ENCODE measurements around the gene KCNQ1OT1. TPM values are rescaled to one million over a fixed set of nuclear protein-coding genes. Genes with fewer than 3 reads are reported as not detected.

The KCNQ1OT1 gene
- total and polyA plus RNA-seq, 2 of the 4 experiments (the other 2 are of a cell fraction) = 0.14 to 2.0 TPM

- Histone ChIP-seq H2BK5ac (ENCODE audit: low read depth, low read length, poor library complexity, severe bottlenecking) (no peak overlapping the region), H3K4me2 (ENCODE audit: low read depth, low read length) (no peak overlapping the region), H3K9ac (ENCODE audit: low read depth, low read length) (no peak overlapping the region), H3K27me3 (ENCODE audit: control insufficient read depth, insufficient read depth, low read length) (peaks cover 14% of the 10 kb centered on the region; the same call in 1 of the 2 replicates), H4K8ac (ENCODE audit: low read depth in 2 of 2, low read length in 2 of 2) (no peak overlapping the region), H3K56ac (ENCODE audit: extremely low read depth, insufficient read depth, low read length) (no peak overlapping the region), H3K36me3 (ENCODE audit: control insufficient read depth, insufficient read depth, low read length) (no peaks in the 10 kb centered on the region), H3K27ac (ENCODE audit: insufficient read depth, low read length) (no peak overlapping the region), H3K4me3 (ENCODE audit: insufficient read depth, low read depth, low read length) (no peak overlapping the region), H3K79me1 (ENCODE audit: low read depth in 1 of 2, low read length in 2 of 2) (no peaks in the 10 kb centered on the region), H2BK20ac (ENCODE audit: low read depth, low read length) (no peak overlapping the region), H2BK15ac (ENCODE audit: low read depth, low read length) (no peak overlapping the region), H3K14ac (replicated peaks; ENCODE audit: low read depth, low read length) (no peak overlapping the region), H4K20me1 (ENCODE audit: insufficient read depth, low read length) (no peaks in the 10 kb centered on the region), H2BK120ac (ENCODE audit: low read depth, low read length) (no peak overlapping the region), H3K18ac (ENCODE audit: low read depth, low read length) (no peak overlapping the region), H2AK5ac (ENCODE audit: low read depth, low read length) (no peak overlapping the region), H3K23ac (ENCODE audit: low read depth, low read length) (no peak overlapping the region), H3K9me1 (ENCODE audit: insufficient read depth, low read length) (no peaks in the 10 kb centered on the region; the same call in 1 of the 2 replicates), H2AK9ac (replicated peaks; ENCODE audit: low read depth, low read length, poor library complexity) (no peak overlapping the region), H4K91ac (ENCODE audit: insufficient read depth, low read depth, low read length) (no peak overlapping the region), H3K4me1 (ENCODE audit: control insufficient read depth, insufficient read depth, low read length) (no peaks in the 10 kb centered on the region), H2AFZ (replicated peaks; ENCODE audit: low read length, poor library complexity) (no peak overlapping the region), H4K5ac (ENCODE audit: low read depth, low read length) (no peak overlapping the region), H3K9me3 (ENCODE audit: control insufficient read depth, insufficient read depth, low read length) (no peaks in the 10 kb centered on the region), H3K4ac (ENCODE audit: low read depth, low read length) (no peak overlapping the region)
- intact Hi-C loops (cut with micrococcal nuclease) = no loop called here
- POLR2A ChIA-PET (ENCODE audit: unreplicated experiment) = no interaction called here
- no peak for TF ChIP-seq SMC3 (IDR thresholded peaks at IDR 0.05; ENCODE audit: low read depth, low read length)
- TF ChIP-seq MAFK (IDR thresholded peaks at IDR 0.05; ENCODE audit: low read depth, low read length) = no peak
- TF ChIP-seq RAD21 (IDR thresholded peaks at IDR 0.05; ENCODE audit: low read length) = no peak
- TF ChIP-seq POLR2A (IDR thresholded peaks at IDR 0.05; ENCODE audit: low read depth, low read length) = no peak
- TF ChIP-seq MAZ (IDR thresholded peaks at IDR 0.05; ENCODE audit: borderline replicate concordance, low read depth, low read length) = no peak
- no peak for TF ChIP-seq FOS (IDR thresholded peaks at IDR 0.05; ENCODE audit: low read depth, low read length)
- no peak for TF ChIP-seq MXI1 (IDR thresholded peaks at IDR 0.05; ENCODE audit: borderline replicate concordance, low read depth, low read length)
- no peak for TF ChIP-seq RFX5 (IDR thresholded peaks at IDR 0.05; ENCODE audit: low read depth, low read length)
- no peak for TF ChIP-seq BHLHE40 (IDR thresholded peaks at IDR 0.05; ENCODE audit: low read depth, low read length)
- TF ChIP-seq NFE2L2 (IDR thresholded peaks at IDR 0.05; ENCODE audit: low read depth, low read length) = no peak
- TF ChIP-seq USF2 (IDR thresholded peaks at IDR 0.05; ENCODE audit: low read depth, low read length) = no peak
- no peak for TF ChIP-seq RCOR1 (IDR thresholded peaks at IDR 0.05; ENCODE audit: insufficient replicate concordance, low read length)
- WGBS, 2 experiments (ENCODE audit: extremely low coverage in 2 of 2, insufficient read length in 1 of 2) = 59% methylated on average over 6 of the region's 12 CpGs; no CpG with 5 or more reads in 1 of the 2 experiments
- dilution Hi-C loops (cut with HindIII; ENCODE audit: low sequenced_read_pairs, unreplicated experiment) = no loop called here
- in situ Hi-C loops (cut with MboI; ENCODE audit: low sequenced_read_pairs) = no loop called here
- no TSS peak for BruUV-seq (replicated peaks)
- CTCF ChIA-PET = no interaction called here
- DNase-seq = no peak
- ATAC-seq (ENCODE audit: low read depth) = no peak
Measured at GRCh38 chr11:2582351-2582945, 117.3 kb downstream of the KCNQ1OT1 start.
